NCI-H2171 treated with DMSO at 0.1 percent for 48 hours (cell line): Measurements from ENCODE around the gene R3HDM2.
"Not testable (repeated sequence)": the region's sequence is repeated elsewhere in the genome, so short reads cannot be mapped to it uniquely, and the experiment has no call there.

ENCODE experiments used
- DNase-seq: peaks from one replicate; lab custom pipeline; 2025; lab: John Stamatoyannopoulos, UW

The R3HDM2 gene

GRCh38 chr12:57377103-57377840, 53.6 kb downstream of the R3HDM2 start:
- no peak for DNase-seq

DNA sequence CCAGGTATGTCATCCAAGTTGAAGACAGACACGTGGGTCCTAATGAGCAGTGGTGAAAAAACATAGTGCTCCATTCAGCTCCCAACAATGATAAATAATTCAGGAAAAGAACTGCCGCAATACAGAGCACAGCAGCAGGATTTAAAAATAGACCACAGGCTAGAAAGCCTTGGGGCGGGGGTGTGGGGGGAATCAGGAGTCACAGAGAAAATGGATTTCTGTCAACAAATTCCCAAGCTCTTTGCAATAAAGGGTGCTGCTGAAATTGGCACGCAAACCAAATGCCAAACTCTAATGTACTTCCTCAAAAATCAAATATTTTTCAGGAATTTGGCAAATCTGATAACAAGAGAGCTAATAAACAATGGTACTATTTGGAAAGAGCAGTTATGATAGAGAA, 58.6 kb downstream of the R3HDM2 start:
- DNase-seq, result no peak

DNA sequence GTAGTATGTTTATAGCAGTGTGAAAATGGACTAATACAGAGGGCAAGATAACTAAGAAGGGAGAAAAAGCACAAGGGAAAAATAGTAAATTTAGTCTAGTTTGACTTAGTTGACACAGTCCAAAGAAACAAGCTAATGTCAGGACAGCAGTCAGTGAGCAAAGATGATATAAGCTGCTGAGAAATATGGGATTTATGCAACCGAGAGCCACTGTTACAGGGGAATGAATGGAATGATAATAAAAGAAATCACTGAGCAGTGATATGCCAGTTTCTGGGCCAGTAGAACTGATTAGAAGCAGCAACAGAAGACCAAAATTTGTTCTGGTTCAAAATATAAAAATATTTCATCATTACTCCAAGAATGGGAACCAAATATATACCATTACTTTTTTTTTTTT, 60.1 kb downstream of the R3HDM2 start:
- no peak for DNase-seq

- no peak for DNase-seq
These were observed 60.8 kb downstream of the R3HDM2 start for GRCh38 chr12:57370072-57370471.

DNA sequence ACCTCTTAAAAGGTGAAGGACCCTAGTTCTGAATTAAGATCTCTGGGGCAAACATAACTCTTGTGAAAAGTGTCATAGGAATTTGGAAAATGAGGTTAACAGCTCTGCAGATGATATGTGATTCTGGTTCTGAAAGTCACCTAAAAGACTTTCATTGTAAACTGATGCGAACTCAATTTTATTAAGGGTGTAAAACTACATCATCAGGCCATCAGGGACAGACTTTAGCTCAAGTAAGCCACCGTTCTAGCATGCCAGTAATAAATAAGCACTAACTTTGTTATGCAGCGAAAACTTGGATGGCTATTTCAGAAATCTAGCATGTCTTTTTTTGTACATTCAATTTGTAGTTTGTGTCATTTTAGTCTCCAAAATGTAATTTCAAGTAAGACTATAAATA, 61.6 kb downstream of the R3HDM2 start:
- no peak for DNase-seq

DNA sequence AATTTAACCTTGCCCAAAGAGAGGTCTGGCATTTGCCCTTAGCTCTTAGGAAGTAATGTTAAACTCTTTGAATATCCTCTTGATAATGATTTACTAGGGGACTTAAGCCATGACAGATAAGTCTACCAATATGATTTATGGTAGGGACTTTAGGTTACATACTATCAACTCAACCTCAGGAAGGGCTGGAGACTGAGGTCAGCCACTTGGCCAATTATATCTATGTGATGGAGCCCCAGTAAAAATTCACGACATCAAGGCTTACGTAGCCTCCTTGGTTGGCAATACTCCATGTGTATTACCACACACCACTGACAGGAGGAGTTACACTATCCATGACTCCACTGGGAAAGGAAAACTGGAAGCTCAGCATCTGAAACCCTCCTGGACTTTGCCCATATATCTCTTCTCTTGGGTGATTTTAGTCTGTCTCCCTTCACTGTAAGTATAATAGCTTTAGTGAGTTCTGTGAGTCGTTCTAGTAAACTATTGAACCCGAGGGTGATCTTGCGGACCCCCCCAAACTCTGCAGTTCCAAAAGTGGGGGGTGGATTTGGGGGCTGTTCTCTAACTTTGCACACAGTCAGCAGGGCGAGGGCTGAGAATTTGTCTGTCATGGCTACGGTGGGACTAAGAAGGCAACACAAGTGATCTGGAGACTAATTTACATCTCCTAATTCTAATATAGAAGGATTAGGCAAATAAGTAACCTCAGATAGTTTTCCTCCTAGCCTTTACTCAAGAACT, 62.3 kb downstream of the R3HDM2 start:
- no peak for DNase-seq

- DNase-seq, result no peak
These were observed 63.7 kb downstream of the R3HDM2 start for GRCh38 chr12:57367121-57367520.

DNA sequence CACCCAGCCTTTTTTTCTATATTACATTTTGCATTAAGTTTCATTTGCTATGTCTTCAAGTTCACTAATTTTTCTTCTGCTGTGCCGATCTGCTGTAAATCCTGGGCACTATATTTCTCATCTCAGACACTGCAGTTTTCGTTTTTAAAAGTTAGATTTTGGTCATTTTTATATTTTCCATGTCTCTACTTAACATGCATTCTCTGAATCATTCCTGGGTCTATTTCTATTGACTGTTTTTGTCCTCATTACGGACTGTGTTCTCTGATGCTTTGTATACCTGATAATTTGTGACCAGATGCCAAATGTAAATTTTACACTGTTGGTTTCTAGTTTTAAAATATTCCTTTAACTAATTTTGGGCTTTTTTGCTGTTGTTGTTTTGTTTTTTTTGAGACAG, 64.5 kb downstream of the R3HDM2 start:
- no peak for DNase-seq

DNA sequence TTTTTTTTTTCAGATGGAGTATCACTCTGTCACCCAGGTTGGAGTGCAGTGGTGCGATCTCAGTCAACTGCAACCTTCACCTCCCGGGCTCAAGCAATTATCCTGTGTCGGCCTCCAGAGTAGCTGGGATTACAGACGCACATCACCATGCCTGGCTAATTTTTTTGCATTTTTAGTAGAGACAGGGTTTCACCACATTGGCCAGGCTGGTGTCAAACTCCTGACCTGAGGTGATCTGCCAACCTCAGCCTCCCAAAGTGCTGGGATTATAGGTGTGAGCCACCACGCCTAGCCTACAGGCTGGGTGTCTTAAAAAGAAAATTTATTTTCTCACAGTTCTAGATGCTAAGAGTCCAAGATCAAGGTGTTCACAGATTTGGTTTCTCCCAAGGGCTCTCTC, 66.7 kb downstream of the R3HDM2 start:
- DNase-seq, result not testable (repeated sequence)

GRCh38 chr12:57360468-57360867, 70.4 kb downstream of the R3HDM2 start:
- DNase-seq, result no peak

DNA sequence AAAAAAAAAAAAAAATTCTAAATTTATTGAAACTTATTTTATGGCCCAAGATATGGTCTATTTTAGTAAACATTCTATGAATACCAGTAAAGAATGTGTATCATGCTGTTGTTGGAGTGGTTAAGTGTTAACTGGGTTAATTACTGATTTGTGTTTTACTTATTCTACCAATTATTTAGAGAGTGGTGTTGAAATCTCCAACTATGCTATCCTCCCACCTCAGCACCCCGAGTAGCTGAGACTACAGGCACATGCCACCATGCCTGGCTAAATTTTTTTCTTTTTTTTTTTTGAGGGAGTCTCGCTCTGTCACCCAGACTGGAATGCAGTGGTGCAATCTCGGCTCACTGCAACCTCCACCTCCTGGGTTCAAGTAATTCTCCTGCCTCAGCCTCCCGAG, 72.2 kb downstream of the R3HDM2 start:
- no peak for DNase-seq

DNA sequence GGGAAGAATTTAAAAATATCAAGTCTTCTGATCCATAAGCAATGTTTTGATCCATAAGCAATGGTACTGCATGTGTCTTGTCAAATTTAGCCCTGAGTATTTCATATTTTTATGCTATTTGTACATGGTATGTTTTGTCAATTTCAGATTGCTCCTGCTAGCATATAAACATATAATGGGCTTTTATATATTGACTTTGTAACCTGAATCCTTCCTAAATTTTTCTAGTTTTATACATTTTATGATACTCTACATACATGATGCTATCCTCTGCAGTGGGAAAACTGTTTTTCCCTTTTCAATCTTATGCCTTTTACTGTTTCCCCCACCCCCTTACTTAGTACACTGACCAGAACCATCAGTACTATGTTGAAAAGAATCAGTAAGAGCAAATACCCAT, 75.1 kb downstream of the R3HDM2 start:
- DNase-seq, result no peak

- no peak for DNase-seq
These were observed 78.7 kb downstream of the R3HDM2 start for GRCh38 chr12:57352166-57352565.

- no peak for DNase-seq
These were observed 83.6 kb downstream of the R3HDM2 start for GRCh38 chr12:57347284-57347683.

GRCh38 chr12:57343703-57344378, 87.0 kb downstream of the R3HDM2 start:
- DNase-seq, result no peak

DNA sequence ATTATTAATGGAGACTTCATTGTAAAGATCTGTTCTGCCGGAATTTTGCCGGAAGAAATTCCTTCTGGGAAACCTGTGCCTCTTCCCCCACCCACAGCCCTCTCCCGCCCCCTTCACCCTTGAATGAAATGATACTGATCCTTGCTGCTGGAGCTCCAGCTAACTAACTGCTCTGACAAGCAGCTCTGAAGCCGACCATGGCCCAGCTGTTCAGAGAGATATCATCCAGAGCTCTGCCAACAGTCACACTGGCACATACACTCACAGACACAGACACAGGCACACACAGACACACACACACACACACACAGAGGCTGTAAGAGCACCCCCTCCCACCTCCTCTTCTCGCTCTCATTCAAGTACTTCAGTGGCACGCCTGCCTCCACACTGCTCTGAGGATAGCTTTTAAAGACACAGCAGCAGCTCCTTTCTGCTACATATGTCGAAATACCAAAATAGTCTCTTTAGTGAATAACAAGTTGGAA, 88.6 kb downstream of the R3HDM2 start:
- DNase-seq, result peak; percentile 67

DNA sequence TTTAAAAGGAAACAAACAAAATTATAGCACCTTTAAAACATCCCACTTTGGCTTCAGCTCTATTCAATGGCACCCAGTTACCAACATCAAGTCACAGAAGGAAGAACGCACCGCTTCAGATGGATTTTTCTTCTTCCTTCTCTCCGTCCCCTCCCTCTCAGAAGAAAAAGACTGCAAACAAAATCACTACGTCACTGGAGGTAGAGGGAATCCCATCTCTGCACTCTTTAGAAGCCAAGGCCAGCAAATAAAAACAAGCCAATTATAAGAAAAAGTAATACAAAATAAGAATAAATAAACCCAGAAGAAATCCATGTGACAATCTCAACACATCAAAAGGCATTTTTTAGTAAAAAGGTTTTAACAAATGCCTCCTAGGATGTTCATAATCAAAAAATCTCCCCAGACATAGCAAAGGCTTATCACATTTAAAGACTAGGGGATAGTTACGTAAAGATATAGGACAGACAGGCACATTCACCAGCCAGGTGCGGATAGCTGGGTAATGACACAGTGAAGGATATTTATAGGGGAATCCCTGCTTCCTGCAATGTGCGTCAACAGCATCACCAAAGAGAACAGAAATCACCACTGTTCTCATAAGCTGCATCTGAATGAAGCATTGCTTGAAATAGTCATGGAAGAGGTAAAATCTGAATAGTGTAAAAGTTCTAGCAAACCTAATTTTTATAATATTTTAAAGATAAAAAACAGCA, 89.4 kb downstream of the R3HDM2 start:
- no peak for DNase-seq

DNA sequence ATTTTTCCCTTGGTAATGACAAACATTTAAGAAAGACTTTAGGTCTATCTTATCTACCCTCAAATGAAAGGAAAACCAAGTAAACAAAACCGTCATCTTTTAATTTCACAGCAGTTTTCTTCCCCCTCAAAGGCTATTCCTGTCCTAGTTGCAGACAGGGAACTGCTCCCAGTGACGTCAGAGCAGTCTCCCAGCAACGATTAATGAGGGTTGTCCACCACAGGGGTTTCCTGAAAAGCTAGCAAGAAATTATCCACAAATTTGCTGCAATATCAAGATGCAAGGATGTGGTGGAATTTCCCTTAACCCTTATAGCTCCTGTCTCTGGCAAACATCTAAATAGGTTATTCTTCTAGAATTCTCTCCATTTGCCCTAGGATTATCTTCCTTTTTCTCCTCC, 90.7 kb downstream of the R3HDM2 start:
- DNase-seq, result no peak

DNA sequence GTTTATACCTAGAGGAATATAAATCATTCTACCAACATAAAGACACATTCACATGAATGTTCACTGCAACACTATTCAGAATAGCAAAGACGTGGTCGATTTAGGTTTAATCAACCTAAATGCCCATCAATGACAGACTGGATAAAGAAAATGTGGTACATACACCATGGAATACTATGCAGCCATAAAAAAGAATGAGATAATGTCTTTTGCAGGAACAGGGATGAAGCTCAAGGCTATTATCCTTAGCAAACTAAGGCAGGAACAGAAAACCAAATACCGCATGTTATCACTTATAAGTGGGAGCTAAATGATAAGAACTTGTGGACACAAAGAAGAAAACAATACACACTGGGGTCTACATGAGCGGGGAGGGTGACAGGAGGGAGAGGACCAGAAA, 94.5 kb downstream of the R3HDM2 start:
- not testable (repeated sequence) for DNase-seq

GRCh38 chr12:57334219-57334618, 96.6 kb downstream of the R3HDM2 start:
- no peak for DNase-seq

DNA sequence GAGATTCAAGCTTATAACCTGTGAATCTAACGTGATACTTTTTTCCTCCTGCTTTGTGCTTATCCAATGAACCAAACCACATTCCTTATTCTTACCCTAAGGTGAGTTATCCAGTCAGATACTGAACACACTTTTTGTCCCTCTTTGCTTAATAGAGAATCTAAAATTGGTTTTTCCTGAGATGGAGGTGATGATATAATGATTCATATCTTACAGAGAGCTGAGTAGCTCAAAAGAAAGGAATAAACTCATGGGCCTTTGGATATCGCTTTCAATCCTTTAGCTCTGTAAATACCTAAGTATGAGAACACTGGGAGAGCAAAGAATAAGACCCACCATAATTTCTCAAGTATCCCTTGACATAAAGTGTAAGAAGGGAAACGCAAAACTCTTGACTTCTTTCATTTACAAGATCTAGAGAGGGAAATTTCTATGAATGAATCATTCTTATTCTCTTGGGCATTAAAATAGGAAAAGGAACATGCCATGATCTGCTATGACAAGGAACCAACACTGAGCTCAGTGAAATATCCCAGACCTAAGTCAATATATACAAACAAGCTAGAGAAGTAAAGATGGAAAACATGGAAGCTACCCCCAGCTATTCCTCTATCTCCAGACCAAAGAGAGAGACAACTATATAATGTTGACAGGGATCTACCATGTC, 98.1 kb downstream of the R3HDM2 start:
- no peak for DNase-seq

- DNase-seq, result no peak
These were observed 99.9 kb downstream of the R3HDM2 start for GRCh38 chr12:57330992-57331391.
